ENCODE data around the gene ZNF398.
"Not testable (repeated sequence)": the region's sequence is repeated elsewhere in the genome, so short reads cannot be mapped to it uniquely, and the experiment has no call there.

ZNF398 gene

DNA sequence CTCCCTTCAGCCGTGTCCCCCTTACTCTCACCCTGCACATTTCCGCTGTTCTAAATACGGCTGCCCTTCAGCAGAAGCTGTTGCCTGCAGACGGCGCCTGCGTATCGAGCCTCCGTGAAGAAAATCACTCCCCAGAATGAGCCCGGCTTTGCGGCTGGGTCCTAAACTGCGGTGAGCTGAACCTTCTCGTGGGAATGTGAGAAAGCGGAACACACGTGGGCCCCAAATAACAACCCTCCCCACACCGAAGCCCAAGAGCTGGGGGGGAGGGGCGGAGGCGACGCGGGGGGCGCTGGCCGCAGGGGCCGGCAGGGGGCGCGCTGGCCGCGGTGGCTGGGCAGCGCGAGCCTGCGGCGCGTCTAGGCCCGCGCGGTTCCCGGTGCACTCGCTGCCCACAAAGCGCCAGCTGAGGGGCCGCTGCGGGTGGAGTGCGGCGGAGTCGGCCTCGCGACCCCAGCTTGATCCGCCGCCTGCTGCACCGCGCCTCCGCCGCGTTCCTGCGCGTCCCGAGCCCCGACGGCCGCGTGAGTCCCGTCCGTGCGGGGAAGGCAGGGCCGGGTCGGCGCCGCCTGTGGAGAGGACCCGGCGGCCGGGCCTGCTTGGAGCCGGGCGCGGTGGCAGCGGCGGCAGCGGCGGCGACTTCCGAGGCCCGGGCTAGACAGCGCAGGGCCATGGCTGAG lies at the start of gene ZNF398:
ZNF398 (plus strand) TSS at position 382 of the 680 bp plus-strand sequence; CDS start at position 672, 290 bp downstream.
- no peak for FAIRE-seq

- FAIRE-seq: no peak
Measured at GRCh38 chr7:149099058-149099457, 48.2 kb upstream of the ZNF398 start.

DNA sequence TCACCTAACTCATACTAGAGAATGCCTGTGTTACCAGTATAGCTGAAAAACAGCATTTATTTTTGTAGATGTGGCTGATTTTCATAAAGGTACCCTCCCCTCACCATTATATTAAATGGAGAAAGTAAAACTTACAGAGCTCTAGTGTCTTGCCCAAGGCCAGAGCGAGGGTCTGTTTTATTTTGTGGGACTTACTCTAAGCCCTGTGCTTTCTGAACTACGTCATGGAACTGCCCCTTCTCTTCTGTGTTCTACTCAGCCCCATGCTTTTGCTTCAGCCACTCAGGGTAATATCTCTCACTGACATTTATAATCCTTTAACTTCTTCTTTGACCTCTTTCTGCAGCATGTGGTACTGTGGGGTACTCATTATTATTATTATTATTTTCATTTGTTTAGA lies 46.4 kb upstream of the ZNF398 start:
- no peak for FAIRE-seq

DNA sequence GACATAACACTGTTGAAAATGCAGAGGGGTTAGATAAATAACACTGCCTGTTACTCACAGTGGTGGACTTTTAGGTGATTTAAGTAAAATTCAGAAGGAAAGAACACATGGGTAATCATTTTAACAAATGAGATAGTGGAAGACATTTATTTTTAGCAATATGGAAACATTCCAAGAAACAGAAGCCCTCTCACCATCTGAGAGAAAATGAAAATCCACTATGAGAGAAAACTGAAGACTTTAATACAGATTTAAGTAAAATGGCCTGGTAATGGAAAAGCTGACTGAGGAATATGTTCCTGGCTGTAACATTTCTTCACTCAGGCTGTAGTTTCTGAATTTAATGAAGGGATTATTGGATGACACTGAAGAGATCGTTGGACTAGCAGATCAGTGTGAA lies 44.6 kb upstream of the ZNF398 start:
- FAIRE-seq: no peak

GRCh38 chr7:149103424-149103823 lies 43.8 kb upstream of the ZNF398 start:
- no peak for FAIRE-seq

- FAIRE-seq: no peak
Measured at GRCh38 chr7:149104214-149104613, 43.0 kb upstream of the ZNF398 start.

DNA sequence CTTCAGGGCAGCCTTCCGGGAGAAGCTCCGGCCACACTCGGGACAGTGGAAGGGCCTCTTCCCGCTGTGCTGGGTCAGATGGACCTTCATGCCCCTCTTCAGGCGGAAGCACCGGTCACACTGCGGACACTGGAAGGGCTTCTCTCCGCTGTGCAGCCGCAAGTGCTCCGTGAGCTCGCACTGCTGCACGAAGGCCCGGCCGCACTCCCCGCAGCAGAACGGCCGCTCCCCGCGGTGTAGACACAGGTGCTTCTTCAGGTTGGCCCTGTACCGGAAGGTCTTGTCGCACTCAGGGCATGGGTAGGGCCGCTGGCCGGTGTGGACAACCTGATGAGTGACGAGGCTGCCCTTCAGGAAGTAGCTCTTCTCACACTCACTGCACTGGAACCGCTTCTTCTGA lies 42.5 kb upstream of the ZNF398 start:
- FAIRE-seq: no peak

GRCh38 chr7:149109969-149110368 lies 37.3 kb upstream of the ZNF398 start:
- FAIRE-seq: no peak

DNA sequence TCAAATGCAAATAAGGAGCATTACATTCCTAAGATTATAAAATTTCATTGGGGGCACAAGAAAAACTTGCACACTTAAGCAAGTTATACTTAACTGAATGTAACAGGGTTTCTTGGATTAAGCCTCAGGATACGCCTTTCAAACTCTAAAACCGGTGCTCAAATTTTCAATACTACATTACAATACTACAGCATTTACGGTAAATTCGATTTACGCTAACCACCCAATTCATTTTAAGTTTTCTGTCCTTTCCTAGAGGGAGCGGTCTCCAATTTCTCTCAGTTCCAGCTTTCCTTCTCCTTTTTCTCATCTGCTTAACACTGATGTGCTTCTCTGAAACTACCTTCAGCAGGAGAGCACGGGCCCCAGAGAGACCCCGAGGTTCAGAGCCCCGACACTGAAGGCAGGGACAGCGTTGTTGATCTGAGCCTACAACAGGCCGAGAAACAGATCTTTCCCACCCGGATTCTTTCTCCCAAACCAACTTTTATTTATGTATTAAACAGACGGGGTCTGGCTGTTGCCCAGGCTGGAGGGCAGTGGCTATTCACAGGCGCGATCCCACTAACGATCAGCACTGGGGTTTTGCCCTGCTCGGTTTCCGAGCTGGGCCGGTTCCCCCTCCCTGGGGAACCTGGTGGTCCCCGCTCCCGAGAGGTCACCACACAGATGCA lies 21.9 kb upstream of the ZNF398 start:
- no peak for FAIRE-seq

DNA sequence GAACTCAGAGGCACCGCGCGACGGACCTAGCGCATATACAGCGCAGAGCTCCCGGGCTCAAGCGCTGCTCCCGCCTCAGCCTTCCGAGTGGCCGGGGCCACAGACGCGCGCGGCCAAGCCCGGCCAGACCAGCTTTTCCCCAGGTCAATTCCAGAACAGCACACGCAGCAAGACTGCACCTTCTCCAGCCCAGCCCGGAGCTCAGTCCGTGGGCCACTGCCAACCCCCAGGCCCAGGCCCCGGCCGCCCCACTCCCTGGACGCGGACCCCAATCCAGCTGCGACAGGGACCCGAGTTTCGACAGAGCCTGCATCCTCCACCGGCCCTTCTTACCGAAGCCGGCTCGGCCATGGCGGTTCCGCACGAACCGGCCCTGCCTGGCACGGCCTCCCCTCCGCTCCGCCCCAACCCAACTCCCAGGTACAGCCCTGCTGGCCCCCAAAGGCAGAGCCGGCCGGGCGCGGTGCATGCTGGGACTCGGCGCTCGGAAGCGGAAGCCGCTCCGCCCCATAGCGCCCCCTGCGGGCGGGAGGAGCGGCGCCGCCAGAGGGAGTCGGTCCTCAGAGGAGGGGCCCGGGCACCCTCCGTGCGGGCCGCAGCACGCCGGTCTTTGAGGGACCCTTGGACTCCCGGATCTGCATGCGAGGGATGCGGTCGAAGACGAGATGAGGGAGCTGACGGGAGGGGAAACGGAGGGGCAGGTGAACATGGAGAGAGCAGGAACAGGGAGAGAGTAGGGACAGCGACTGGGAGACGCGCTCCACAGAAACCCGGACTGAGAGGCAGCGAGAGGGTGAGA lies 21.2 kb upstream of the ZNF398 start, which contains the start of gene ZNF425:
ZNF425 (minus strand) TSS at position 462 of the 799 bp plus-strand sequence; CDS start at position 351, 111 bp downstream.
- no peak for FAIRE-seq

DNA sequence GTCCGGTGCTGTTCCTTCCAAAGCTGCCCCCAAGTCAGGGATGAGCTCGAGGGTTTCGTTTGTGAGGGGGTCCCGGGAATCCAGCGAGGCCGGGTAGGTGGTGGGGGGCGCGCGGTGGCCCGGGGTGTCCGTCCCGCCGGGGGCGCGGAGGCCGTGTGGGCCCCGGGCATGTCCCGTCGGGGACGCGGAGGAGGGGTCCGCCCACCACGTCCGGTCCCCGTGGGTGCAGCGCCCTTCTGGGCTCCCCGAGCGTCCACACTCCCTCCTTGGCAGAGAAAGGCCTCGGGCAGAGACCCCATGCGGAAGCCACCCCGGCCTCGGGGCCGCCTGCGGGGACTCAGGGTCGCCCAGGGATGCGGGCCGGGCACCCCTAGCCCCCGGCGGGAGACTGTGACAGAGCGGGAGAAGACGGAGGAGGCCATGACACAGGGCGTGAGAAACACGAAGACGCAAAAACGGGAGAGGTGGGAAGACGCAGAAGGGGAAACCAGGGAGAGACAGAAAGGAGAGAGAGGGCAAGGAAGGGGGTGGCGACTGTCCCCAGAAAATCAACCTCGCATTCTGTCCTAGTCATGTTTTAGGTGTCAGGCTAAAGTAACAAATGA lies 20.5 kb upstream of the ZNF398 start:
- FAIRE-seq: no peak

GRCh38 chr7:149130572-149131198 lies 16.6 kb upstream of the ZNF398 start:
- FAIRE-seq: no peak

GRCh38 chr7:149133028-149133710 lies 14.1 kb upstream of the ZNF398 start:
- no peak for FAIRE-seq

DNA sequence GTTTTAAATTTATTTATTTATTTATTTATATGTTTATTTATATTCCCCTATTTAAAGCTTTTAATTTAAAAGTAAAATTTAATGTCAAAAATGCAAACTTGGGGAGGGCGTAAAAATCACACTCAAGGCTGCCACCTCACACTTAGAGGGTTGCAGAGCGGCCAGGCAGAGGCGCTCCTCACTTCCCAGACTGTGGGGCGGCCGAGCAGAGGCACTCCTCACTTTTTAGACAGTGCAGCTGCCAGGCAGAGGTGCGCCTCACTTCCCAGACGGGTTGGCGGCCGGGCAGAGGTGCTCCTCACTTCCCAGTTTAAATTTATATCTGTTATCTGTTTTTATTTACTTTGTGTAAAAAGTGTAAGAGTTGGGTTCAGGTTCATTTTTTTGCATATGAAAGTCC lies 11.1 kb upstream of the ZNF398 start:
- no peak for FAIRE-seq

- FAIRE-seq: no peak
Measured at GRCh38 chr7:149140831-149141230, 6.4 kb upstream of the ZNF398 start.

DNA sequence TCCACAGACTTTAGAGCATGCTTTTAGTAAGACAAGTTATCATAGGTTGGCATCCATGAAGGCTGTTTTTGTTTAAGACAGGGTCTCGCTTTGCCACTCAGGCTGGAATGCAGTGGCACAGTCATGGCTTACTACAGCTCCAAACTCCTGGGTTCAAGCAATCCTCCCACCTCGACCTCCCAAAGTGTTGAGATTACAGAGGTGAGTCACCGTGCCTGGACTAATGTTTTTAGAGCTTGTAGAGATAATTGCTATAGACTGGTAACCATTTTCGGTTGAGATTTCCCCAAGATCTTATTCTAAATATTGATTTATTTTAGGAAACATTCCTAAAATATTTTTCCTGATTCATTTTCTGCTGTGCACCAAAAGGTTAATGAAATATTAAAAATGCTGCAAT lies 5.4 kb upstream of the ZNF398 start:
- no peak for FAIRE-seq

DNA sequence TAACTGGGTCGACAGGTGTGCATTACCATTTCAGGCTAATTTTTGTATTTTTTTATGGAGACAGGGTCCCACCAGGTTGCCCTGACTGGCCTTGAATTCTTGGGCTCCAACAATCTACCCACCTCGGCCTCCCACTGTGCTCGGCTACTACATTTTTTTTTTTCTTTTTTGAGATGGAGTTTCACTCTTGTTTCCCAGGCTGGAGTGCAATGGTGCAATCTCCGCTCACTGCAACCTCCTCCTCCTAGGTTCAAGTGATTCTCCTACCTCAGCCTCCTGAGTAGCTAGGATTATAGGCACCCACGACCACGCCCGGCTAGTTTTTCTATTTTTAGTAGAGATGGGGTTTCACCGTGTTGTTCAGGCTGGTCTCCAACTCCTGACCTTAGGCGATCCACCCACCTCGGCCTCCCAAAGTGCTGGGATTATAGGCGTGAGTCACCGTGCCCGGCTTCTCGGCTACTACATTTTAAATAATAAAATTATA lies 2.8 kb upstream of the ZNF398 start:
- not testable (repeated sequence) for FAIRE-seq

GRCh38 chr7:149145031-149145845 lies 2.0 kb upstream of the ZNF398 start:
- FAIRE-seq: no peak

DNA sequence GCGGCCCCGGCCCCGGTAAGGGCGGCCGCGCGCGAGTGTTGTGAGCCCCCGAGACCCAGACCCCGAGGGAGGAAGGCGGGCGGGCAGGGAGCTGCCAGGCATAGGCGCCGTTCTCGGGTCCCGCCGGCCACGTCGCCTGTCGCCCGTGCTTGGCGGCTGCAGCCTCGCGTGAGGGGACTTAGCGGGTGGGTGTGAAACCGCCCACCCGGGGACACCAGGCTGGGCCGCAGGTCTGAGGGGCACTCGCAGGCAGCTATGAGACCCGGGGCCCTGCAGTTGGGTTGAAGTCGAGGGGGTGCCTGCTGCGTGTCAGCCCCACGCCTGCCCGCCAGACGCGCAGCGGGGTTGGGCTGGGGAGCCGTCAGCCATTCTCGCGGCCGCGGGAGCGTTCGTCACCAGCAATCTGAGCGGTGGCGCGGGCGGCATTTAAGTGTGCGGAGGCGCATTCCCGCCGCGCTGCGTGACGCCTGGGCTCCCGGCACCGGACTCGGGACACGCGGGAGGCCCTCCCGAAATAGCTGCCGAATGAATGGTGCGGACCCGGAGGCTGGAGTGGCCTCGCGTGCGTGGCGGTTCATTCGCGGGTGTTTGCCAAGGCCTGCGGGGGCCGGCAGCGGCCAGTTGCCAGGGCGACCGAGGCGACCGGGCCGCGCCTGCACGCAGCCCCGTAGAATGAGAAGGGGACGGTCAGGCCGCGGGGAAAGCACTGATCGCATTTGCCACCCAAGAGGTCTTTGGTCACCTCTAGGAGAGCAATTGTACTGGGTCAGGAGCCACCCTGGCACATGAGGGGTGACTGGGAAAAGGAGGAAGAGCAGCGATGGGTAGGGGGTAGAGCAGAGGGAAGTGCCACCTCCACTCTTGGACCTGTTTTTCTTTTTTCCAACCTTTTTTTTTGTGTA lies 750 bp downstream of the ZNF398 start:
- no peak for FAIRE-seq

DNA sequence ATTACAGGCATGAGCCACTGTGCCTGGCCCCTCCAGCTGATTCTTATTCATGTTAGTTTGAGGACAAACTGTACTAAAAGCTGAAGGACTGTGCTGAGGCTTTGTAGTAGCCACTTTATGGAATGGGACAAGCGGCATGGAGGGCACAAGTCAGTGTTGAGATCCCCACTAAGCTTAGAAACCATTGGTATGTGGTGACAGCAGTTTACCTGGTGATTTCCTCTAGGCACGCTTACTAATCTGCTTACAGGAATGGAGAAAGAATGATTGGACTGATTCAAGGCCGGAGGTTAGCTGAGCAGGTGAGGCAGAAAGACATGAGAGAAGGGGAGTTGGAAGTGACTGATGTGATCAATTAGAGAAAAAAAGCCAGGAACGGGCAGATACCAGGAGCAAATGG lies 3.7 kb downstream of the ZNF398 start:
- FAIRE-seq: no peak
